Activated B cell treated with CpG ODN at 0.5 μM for 24 hours (primary cell): Measurements from ENCODE around the gene MYRIP. TPM values are rescaled to one million over a fixed set of nuclear protein-coding genes. Genes with fewer than 3 reads are reported as not detected.
"Not testable (repeated sequence)": the region's sequence is repeated elsewhere in the genome, so short reads cannot be mapped to it uniquely, and the experiment has no call there.

Experiments used
- ATAC-seq: fragments of 200-7000 bp; cut with Tn5 transposase; one replicate; pipeline ENCODE4 v1.10.0; 2021; ENCODE audit warnings: low read depth, mild to moderate bottlenecking, moderate library complexity
- CTCF ChIA-PET: fragments of 350-600 bp; sonication (Branson Sonifier 250); formaldehyde crosslinking; loops from one replicate; lab custom pipeline; 2021; ENCODE audit warnings: antibody characterized with exemption; lab: Charles Lee
- POLR2A ChIA-PET: fragments of 350-600 bp; sonication (Branson Sonifier 250); formaldehyde crosslinking; loops from one replicate; lab custom pipeline; 2021; ENCODE audit warnings: antibody characterized with exemption; lab: Charles Lee
- DNase-seq: peaks from one replicate; pipeline ENCODE4 v3.0.0; 2022
- H3K27ac Mint-ChIP-seq: one replicate; pipeline ENCODE4 v1.8.0; 2020; ENCODE audit warnings: mixed read lengths
- H3K27me3 Mint-ChIP-seq: one replicate; pipeline ENCODE4 v1.8.0; 2021; ENCODE audit warnings: mixed read lengths
- H3K36me3 Mint-ChIP-seq: one replicate; pipeline ENCODE4 v1.8.0; 2021; ENCODE audit warnings: low read depth, mixed read lengths
- H3K4me1 Mint-ChIP-seq: one replicate; pipeline ENCODE4 v1.8.0; 2021; ENCODE audit warnings: mixed read lengths
- H3K4me3 Mint-ChIP-seq: one replicate; pipeline ENCODE4 v1.8.0; 2020; ENCODE audit warnings: mild to moderate bottlenecking, mixed read lengths
- H3K9me3 Mint-ChIP-seq: one replicate; pipeline ENCODE4 v1.8.0; 2020; ENCODE audit warnings: mixed read lengths
- intact Hi-C: fragments of 100-400 bp; cut with micrococcal nuclease; formaldehyde crosslinking; loops from one replicate; pipeline ENCODE4 v1.15.1; 2024
- total RNA-seq: library from RNA; stranded (reverse); gene quantifications from 2 replicates; pipeline ENCODE4 v1.2.3, GENCODE V29; 2022
- TF ChIP-seq, protein P1 (sequence below): fragments of 200-600 bp; IDR thresholded peaks from one replicate; pipeline ENCODE4 v1.8.0; 2022; ENCODE audit warnings: antibody characterized with exemption, mild to moderate bottlenecking

MYRIP gene
- total RNA-seq, 1 donor from 2014 or later: 0.20 TPM

DNA sequence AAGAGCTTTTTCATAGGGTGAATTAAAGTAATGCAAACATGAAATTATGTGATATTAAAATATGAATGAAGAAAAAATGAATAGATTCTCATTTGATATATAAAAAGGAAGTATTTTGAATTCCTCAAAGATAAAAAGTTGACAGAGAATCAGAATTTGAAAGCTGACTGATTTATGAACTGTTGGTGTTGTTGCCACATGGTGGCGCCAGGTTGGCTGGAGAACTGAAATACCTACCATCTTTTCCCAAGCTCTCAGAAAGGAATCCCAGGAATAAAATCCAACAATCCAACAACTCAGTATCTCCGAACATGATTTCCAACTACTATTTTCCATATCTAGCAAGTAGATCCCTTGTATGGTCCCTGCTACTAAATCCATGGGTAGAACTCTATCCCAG is 3.1 kb downstream of the MYRIP start:
- TF ChIP-seq, protein P1, sequence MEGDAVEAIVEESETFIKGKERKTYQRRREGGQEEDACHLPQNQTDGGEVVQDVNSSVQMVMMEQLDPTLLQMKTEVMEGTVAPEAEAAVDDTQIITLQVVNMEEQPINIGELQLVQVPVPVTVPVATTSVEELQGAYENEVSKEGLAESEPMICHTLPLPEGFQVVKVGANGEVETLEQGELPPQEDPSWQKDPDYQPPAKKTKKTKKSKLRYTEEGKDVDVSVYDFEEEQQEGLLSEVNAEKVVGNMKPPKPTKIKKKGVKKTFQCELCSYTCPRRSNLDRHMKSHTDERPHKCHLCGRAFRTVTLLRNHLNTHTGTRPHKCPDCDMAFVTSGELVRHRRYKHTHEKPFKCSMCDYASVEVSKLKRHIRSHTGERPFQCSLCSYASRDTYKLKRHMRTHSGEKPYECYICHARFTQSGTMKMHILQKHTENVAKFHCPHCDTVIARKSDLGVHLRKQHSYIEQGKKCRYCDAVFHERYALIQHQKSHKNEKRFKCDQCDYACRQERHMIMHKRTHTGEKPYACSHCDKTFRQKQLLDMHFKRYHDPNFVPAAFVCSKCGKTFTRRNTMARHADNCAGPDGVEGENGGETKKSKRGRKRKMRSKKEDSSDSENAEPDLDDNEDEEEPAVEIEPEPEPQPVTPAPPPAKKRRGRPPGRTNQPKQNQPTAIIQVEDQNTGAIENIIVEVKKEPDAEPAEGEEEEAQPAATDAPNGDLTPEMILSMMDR: no peak
- Mint-ChIP-seq H3K27me3 (peaks cover 53% of the 10 kb centered on the region), H3K4me3 (no peak overlapping the region), H3K4me1 (peaks cover 19% of the 10 kb centered on the region), H3K36me3 (no peaks in the 10 kb centered on the region), H3K27ac (no peak overlapping the region), H3K9me3 (no peaks in the 10 kb centered on the region)
- ChIA-PET POLR2A (no interaction called here), CTCF (no interaction called here)
- no peak for ATAC-seq
- DNase-seq: no peak
- intact Hi-C loops: no loop called here

DNA sequence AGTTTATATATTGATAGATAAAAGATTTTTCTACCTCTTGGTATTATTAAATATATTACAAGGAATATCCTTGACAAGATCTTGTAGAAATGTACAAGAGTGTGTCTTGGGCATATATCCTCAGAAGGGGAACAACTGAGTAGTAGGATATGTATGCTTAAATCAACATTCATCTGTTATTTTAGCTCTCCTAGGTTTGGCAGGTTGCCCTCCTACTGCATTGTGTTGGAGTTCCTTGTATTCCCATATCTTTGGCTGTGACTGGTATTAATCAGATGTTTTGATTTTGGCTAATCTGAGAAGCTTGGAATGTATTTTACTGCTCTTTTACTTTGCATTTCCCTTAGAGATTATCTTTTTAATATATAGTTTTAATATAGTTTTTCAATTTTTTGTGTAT is 4.6 kb downstream of the MYRIP start:
- Mint-ChIP-seq H3K4me3 (no peak overlapping the region), H3K36me3 (no peaks in the 10 kb centered on the region), H3K9me3 (no peaks in the 10 kb centered on the region), H3K27me3 (peaks cover 40% of the 10 kb centered on the region), H3K4me1 (peaks cover 14% of the 10 kb centered on the region), H3K27ac (no peak overlapping the region)
- intact Hi-C loops: no loop called here
- DNase-seq: no peak
- ChIA-PET POLR2A (no interaction called here), CTCF (no interaction called here)
- TF ChIP-seq, protein P1: no peak
- no peak for ATAC-seq

DNA sequence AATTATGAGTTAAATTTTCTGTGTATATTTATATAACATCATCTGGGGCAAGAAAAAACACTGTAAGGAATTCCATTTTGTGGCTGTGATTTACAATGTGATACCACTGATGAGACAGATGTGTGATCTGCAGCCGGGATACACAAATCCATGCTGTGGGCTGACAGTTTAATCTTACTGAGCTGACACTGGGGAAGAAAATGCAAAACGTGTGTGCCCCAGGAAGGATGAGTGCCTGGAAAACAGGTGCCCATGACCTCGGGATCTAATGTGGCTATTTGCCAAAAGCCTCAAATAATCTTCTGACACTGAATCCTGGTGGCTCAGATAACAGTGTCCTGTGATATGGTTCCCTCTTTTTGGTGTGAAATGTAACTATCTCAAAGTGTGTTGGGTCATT is 10.5 kb downstream of the MYRIP start:
- Mint-ChIP-seq H3K27me3 (peaks cover 5% of the 10 kb centered on the region), H3K4me1 (no peaks in the 10 kb centered on the region), H3K36me3 (no peaks in the 10 kb centered on the region), H3K9me3 (no peaks in the 10 kb centered on the region), H3K27ac (no peak overlapping the region), H3K4me3 (no peak overlapping the region)
- DNase-seq: no peak
- POLR2A ChIA-PET: no interaction called here
- TF ChIP-seq, protein P1: no peak
- CTCF ChIA-PET: no interaction called here
- intact Hi-C loops: no loop called here
- no peak for ATAC-seq

DNA sequence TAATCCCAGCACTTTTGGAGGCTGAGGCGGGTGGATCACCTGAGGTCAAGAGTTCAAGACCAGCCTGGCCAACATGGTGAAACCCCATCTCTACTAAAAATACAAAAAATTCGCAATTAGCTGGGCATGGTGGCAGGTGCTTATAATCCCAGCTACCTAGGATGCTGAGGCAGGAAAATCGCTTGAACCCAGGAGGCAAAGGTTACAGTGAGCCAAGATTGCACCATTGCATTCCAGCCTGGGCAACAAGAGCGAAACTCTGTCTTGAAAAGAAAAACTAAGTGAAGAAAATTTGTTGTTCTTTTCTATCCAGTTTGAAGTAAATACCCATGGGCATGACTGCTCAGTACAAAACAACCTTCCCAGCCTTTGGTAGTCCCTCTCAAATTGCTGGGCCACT is 24.4 kb downstream of the MYRIP start:
- intact Hi-C loops, ATAC-seq, H3K4me3 Mint-ChIP-seq, H3K27me3 Mint-ChIP-seq, H3K9me3 Mint-ChIP-seq, H3K27ac Mint-ChIP-seq, CTCF ChIA-PET, DNase-seq, POLR2A ChIA-PET, H3K36me3 Mint-ChIP-seq, H3K4me1 Mint-ChIP-seq: not testable (repeated sequence)

DNA sequence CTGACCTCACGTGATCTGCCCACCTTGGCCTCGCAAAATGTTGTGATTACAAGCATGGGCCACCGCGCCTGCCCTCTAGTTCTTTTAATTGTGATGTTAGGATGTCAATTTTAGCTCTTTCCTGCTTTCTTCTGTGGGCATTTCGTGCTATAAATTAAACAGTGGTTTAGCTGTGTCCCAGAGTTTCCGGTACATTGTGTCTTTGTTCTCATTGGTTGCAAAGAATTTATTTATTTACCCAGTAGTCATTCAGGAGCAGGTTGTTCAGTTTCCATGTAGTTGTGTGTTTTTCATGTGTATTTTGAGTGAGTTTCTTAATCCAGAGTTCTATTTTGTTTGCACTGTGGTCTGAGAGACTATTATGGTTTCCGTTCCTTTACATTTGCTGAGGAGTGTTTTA is 30.1 kb downstream of the MYRIP start:
- Mint-ChIP-seq H3K27me3 (peaks cover 2% of the 10 kb centered on the region), H3K4me1 (no peaks in the 10 kb centered on the region), H3K4me3 (no peak overlapping the region), H3K9me3 (no peaks in the 10 kb centered on the region), H3K36me3 (no peaks in the 10 kb centered on the region), H3K27ac (no peak overlapping the region)
- TF ChIP-seq, protein P1: no peak
- ChIA-PET CTCF (no interaction called here), POLR2A (no interaction called here)
- no peak for DNase-seq
- intact Hi-C loops: no loop called here
- ATAC-seq: no peak

DNA sequence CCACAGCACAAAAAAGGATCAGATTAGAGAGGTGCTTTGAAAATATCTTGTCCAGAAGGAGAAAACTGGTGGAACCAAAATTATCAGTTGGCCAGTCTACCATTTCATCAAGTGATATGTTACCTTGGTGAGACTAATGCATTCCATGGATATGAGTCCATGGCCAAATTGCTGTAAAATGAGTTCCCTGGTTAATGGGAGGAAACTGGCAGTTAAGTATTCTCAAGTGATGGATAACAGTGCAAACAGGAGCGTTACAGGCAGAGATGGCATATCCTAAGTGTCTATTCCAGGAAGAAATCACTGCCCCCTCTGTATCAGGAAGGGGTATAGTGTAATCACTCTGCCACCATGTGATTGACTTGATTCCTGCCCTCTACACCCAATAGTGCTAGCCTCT is 34.0 kb downstream of the MYRIP start:
- no peak overlapping the region for H3K4me3 Mint-ChIP-seq
- ChIA-PET CTCF (no interaction called here), POLR2A (no interaction called here)
- H3K9me3 Mint-ChIP-seq: no peaks in the 10 kb centered on the region
- DNase-seq (no peak), ATAC-seq (no peak)
- H3K36me3 Mint-ChIP-seq: no peaks in the 10 kb centered on the region
- H3K4me1 Mint-ChIP-seq: no peaks in the 10 kb centered on the region
- H3K27ac Mint-ChIP-seq: no peak overlapping the region
- TF ChIP-seq, protein P1: no peak
- intact Hi-C loops: no loop called here
- H3K27me3 Mint-ChIP-seq: peaks cover 2% of the 10 kb centered on the region
